Activated CD4-positive, alpha-beta memory T cell treated with anti-CD3 and anti-CD28 coated beads, Interleukin-2, amount 10 ng/mL, durations not matched to agents 7 days and 5 days (primary cell): ENCODE results near the gene MAP3K6. TPM values are rescaled to one million over a fixed set of nuclear protein-coding genes. Genes with fewer than 3 reads are reported as not detected.

Experiments
- CTCF ChIA-PET: fragments of 350-600 bp; sonication (Branson Sonifier 250); formaldehyde crosslinking; loops from one replicate; lab custom pipeline; 2021; ENCODE audit warnings: antibody characterized with exemption, inconsistent platforms; lab: Charles Lee
- POLR2A ChIA-PET: fragments of 350-600 bp; sonication (Branson Sonifier 250); formaldehyde crosslinking; loops from one replicate; lab custom pipeline; 2021; ENCODE audit warnings: antibody characterized with exemption; lab: Charles Lee
- DNase-seq: peaks from one replicate; pipeline ENCODE4 v3.0.0-alpha.2; 2020
- H3K27ac Mint-ChIP-seq: one replicate; pipeline ENCODE4 v1.8.0; 2021; ENCODE audit warnings: mild to moderate bottlenecking, mixed read lengths
- H3K27me3 Mint-ChIP-seq: one replicate; pipeline ENCODE4 v1.8.0; 2021; ENCODE audit warnings: mixed read lengths
- H3K36me3 Mint-ChIP-seq: one replicate; pipeline ENCODE4 v1.8.0; 2021; ENCODE audit warnings: low read depth, mixed read lengths
- H3K4me1 Mint-ChIP-seq: one replicate; pipeline ENCODE4 v1.8.0; 2021; ENCODE audit warnings: mixed read lengths
- H3K4me3 Mint-ChIP-seq: one replicate; pipeline ENCODE4 v1.8.0; 2021; ENCODE audit warnings: mild to moderate bottlenecking, mixed read lengths
- H3K9me3 Mint-ChIP-seq: one replicate; pipeline ENCODE4 v1.8.0; 2021; ENCODE audit warnings: mixed read lengths
- total RNA-seq, 2 experiments: library from RNA; stranded (reverse); gene quantifications; one replicate each; pipeline ENCODE4 v1.2.3, GENCODE V29; 2021

MAP3K6 gene
- total RNA-seq, 2 experiments from 2014 or later, result 10.5 to 11.1 TPM

GRCh38 chr1:27366113-27366410 lies 699 bp downstream of the MAP3K6 start:
- H3K36me3 Mint-ChIP-seq, result no peaks in the 10 kb centered on the region
- peaks cover 39% of the 10 kb centered on the region for H3K4me1 Mint-ChIP-seq
- no peaks in the 10 kb centered on the region for H3K27me3 Mint-ChIP-seq
- H3K27ac Mint-ChIP-seq, result peak overlapping the region; percentile 83
- POLR2A ChIA-PET, result interaction anchor here (0.6 to 3.2 kb wide), 15 partner anchors 9 to 287 kb away, joined by 3 to 32 read pairs (median 4); partner anchors contain the start of genes CD164L2 and SYTL1
- peak overlapping the region; percentile 83 for H3K4me3 Mint-ChIP-seq
- no peaks in the 10 kb centered on the region for H3K9me3 Mint-ChIP-seq
- CTCF ChIA-PET, result interaction anchor here (0.8 to 2.8 kb wide), 19 partner anchors 9 to 369 kb away, joined by 3 to 36 read pairs (median 5); partner anchors contain the start of genes GPR3, SLC9A1 and SYTL1
- DNase-seq, result peak; percentile 82

- DNase-seq, result peak; percentile 86
Measured at GRCh38 chr1:27365372-27366112, 1.2 kb downstream of the MAP3K6 start.

GRCh38 chr1:27364696-27365371 lies 1.9 kb downstream of the MAP3K6 start:
- POLR2A ChIA-PET, result interaction anchor here (1.0 to 3.2 kb wide), 10 partner anchors 8 to 64 kb away, joined by 3 to 32 read pairs (median 4); partner anchors contain the start of genes CD164L2 and SYTL1

More at GRCh38 chr1:27365372-27366112, 1.2 kb downstream of the MAP3K6 start:
- Mint-ChIP-seq H3K9me3 (no peaks in the 10 kb centered on the region), H3K27ac (peak overlapping the region; percentile 83), H3K4me3 (peak overlapping the region; percentile 83), H3K36me3 (no peaks in the 10 kb centered on the region), H3K27me3 (no peaks in the 10 kb centered on the region), H3K4me1 (peaks cover 39% of the 10 kb centered on the region)
- ChIA-PET POLR2A (interaction anchor here (0.6 to 3.2 kb wide), 16 partner anchors 8 to 286 kb away, joined by 3 to 32 read pairs (median 4); partner anchors contain the start of genes CD164L2 and SYTL1), CTCF (interaction anchor here (0.6 to 2.8 kb wide), 21 partner anchors 8 to 369 kb away, joined by 3 to 36 read pairs (median 4); partner anchors contain the start of genes GPR3, SLC9A1 and SYTL1)

GRCh38 chr1:27363766-27364695 lies 2.7 kb downstream of the MAP3K6 start:
- Mint-ChIP-seq H3K27me3 (peaks cover 4% of the 10 kb centered on the region), H3K9me3 (no peaks in the 10 kb centered on the region), H3K4me3 (no peak overlapping the region), H3K36me3 (no peaks in the 10 kb centered on the region), H3K4me1 (peaks cover 41% of the 10 kb centered on the region), H3K27ac (no peak overlapping the region)
- DNase-seq, result no peak
- ChIA-PET POLR2A (interaction anchor here (1.3 to 2.8 kb wide), 2 partner anchors 7 to 41 kb away, joined by 4 to 32 read pairs; no protein-coding TSS in a partner anchor), CTCF (interaction anchor here (1.2 to 2.8 kb wide), 2 partner anchors 32 to 68 kb away, joined by 6 to 21 read pairs; no protein-coding TSS in a partner anchor)

More at GRCh38 chr1:27364696-27365371, 1.9 kb downstream of the MAP3K6 start:
- CTCF ChIA-PET, result interaction anchor here (0.6 to 2.8 kb wide), 16 partner anchors 8 to 305 kb away, joined by 3 to 36 read pairs (median 6); partner anchors contain the start of genes GPR3 and SYTL1
- Mint-ChIP-seq H3K4me1 (peaks cover 41% of the 10 kb centered on the region), H3K9me3 (no peaks in the 10 kb centered on the region), H3K4me3 (peak overlapping the region; percentile 83), H3K36me3 (no peaks in the 10 kb centered on the region), H3K27ac (peak overlapping the region; percentile 48), H3K27me3 (peaks cover 3% of the 10 kb centered on the region)
- DNase-seq, result no peak

- no peak for DNase-seq
- no peak overlapping the region for H3K4me3 Mint-ChIP-seq
- H3K9me3 Mint-ChIP-seq, result no peaks in the 10 kb centered on the region
- H3K27ac Mint-ChIP-seq, result no peak overlapping the region
- H3K36me3 Mint-ChIP-seq, result no peaks in the 10 kb centered on the region
- POLR2A ChIA-PET, result interaction anchor here (0.7 to 1.2 kb wide), 3 partner anchors 9 to 29 kb away, joined by 3 read pairs; no protein-coding TSS in a partner anchor
- peaks cover 47% of the 10 kb centered on the region for H3K4me1 Mint-ChIP-seq
- peaks cover 8% of the 10 kb centered on the region for H3K27me3 Mint-ChIP-seq
- CTCF ChIA-PET, result interaction anchor here (0.9 to 1.1 kb wide), 2 partner anchors 26 to 301 kb away, joined by 3 read pairs; no protein-coding TSS in a partner anchor
Measured at GRCh38 chr1:27361553-27361952, 5.2 kb downstream of the MAP3K6 start.

GRCh38 chr1:27361044-27361402 lies 5.7 kb downstream of the MAP3K6 start:
- peaks cover 8% of the 10 kb centered on the region for H3K27me3 Mint-ChIP-seq
- DNase-seq, result no peak
- POLR2A ChIA-PET, result interaction anchor here (1.1 to 1.2 kb wide), 2 partner anchors 9 to 28 kb away, joined by 3 read pairs; no protein-coding TSS in a partner anchor
- H3K27ac Mint-ChIP-seq, result no peak overlapping the region
- CTCF ChIA-PET, result interaction anchor here (1.9 kb wide), 1 partner anchor 10 kb away, joined by 4 read pairs; no protein-coding TSS in a partner anchor
- peak overlapping the region; percentile 21 for H3K4me3 Mint-ChIP-seq
- peaks cover 52% of the 10 kb centered on the region for H3K4me1 Mint-ChIP-seq
- H3K9me3 Mint-ChIP-seq, result no peaks in the 10 kb centered on the region
- no peaks in the 10 kb centered on the region for H3K36me3 Mint-ChIP-seq

- H3K4me1 Mint-ChIP-seq, result peaks cover 56% of the 10 kb centered on the region
- peaks cover 8% of the 10 kb centered on the region for H3K27me3 Mint-ChIP-seq
- H3K27ac Mint-ChIP-seq, result peak overlapping the region; percentile 59
- ChIA-PET POLR2A (interaction anchor here (1.1 to 1.2 kb wide), 2 partner anchors 10 to 19 kb away, joined by 3 to 4 read pairs; partner anchors contain the start of gene SYTL1), CTCF (interaction anchor here (0.6 to 1.9 kb wide), 3 partner anchors 10 to 310 kb away, joined by 3 to 4 read pairs (median 4); no protein-coding TSS in a partner anchor)
- peak; percentile 54 for DNase-seq
- no peaks in the 10 kb centered on the region for H3K9me3 Mint-ChIP-seq
- no peaks in the 10 kb centered on the region for H3K36me3 Mint-ChIP-seq
- H3K4me3 Mint-ChIP-seq, result peak overlapping the region; percentile 62
Measured at GRCh38 chr1:27360159-27361043, 6.4 kb downstream of the MAP3K6 start.

- ChIA-PET CTCF (interaction anchor here (1.2 to 1.9 kb wide), 2 partner anchors 11 to 27 kb away, joined by 4 read pairs; no protein-coding TSS in a partner anchor), POLR2A (interaction anchor here (1.2 kb wide), 1 partner anchor 18 kb away, joined by 4 read pairs; the partner anchor contains the start of gene SYTL1)
- no peaks in the 10 kb centered on the region for H3K9me3 Mint-ChIP-seq
- peaks cover 53% of the 10 kb centered on the region for H3K4me1 Mint-ChIP-seq
- peak overlapping the region; percentile 59 for H3K27ac Mint-ChIP-seq
- peaks cover 8% of the 10 kb centered on the region for H3K27me3 Mint-ChIP-seq
- H3K4me3 Mint-ChIP-seq, result peak overlapping the region; percentile 62
- DNase-seq, result no peak
- no peaks in the 10 kb centered on the region for H3K36me3 Mint-ChIP-seq
Measured at GRCh38 chr1:27359822-27360158, 7.0 kb downstream of the MAP3K6 start.

GRCh38 chr1:27358928-27359313 lies 7.8 kb downstream of the MAP3K6 start:
- Mint-ChIP-seq H3K4me1 (peaks cover 49% of the 10 kb centered on the region), H3K27ac (no peak overlapping the region), H3K36me3 (no peaks in the 10 kb centered on the region), H3K4me3 (peak overlapping the region; percentile 1), H3K27me3 (peaks cover 8% of the 10 kb centered on the region), H3K9me3 (no peaks in the 10 kb centered on the region)
- no peak for DNase-seq
- CTCF ChIA-PET, result interaction anchor here (2.4 to 3.1 kb wide), 5 partner anchors 15 to 59 kb away, joined by 10 to 36 read pairs (median 12); no protein-coding TSS in a partner anchor
- POLR2A ChIA-PET, result interaction anchor here (1.0 to 9.1 kb wide), 4 partner anchors 7 to 204 kb away, joined by 4 to 93 read pairs (median 20); partner anchors contain the start of genes MAP3K6, SLC9A1 and SYTL1

- DNase-seq, result no peak
- CTCF ChIA-PET, result interaction anchor here (0.7 to 3.1 kb wide), 20 partner anchors 8 to 644 kb away, joined by 3 to 36 read pairs (median 8); partner anchors contain the start of genes MAP3K6, SYTL1 and TMEM222
- Mint-ChIP-seq H3K27ac (no peak overlapping the region), H3K36me3 (no peaks in the 10 kb centered on the region), H3K4me1 (peaks cover 50% of the 10 kb centered on the region), H3K9me3 (no peaks in the 10 kb centered on the region), H3K4me3 (peak overlapping the region; percentile 66), H3K27me3 (peaks cover 8% of the 10 kb centered on the region)
- POLR2A ChIA-PET, result interaction anchor here (1.0 to 9.1 kb wide), 8 partner anchors 7 to 203 kb away, joined by 3 to 93 read pairs (median 6); partner anchors contain the start of genes GPR3, MAP3K6, SLC9A1 and SYTL1
Measured at GRCh38 chr1:27358038-27358927, 8.5 kb downstream of the MAP3K6 start.
